DMS153 treated with DMSO at 0.1 percent for 48 hours (cell line): ENCODE results near the gene KLHL29.
"Not testable (repeated sequence)": the region's sequence is repeated elsewhere in the genome, so short reads cannot be mapped to it uniquely, and the experiment has no call there.

Source experiments
- DNase-seq: peaks from one replicate; lab custom pipeline; 2025; ENCODE audit not compliant: unreplicated experiment; lab: John Stamatoyannopoulos, UW

The KLHL29 gene

GRCh38 chr2:23384551-23385343, at the start of gene KLHL29:
KLHL29 (plus strand) TSS chr2:23385179; CDS start chr2:23562197, 177,018 bp downstream.
- DNase-seq, result peak; percentile 36

GRCh38 chr2:23335550-23335949, 49.4 kb upstream of the KLHL29 start:
- DNase-seq, result no peak

GRCh38 chr2:23342075-23342474, 42.9 kb upstream of the KLHL29 start:
- DNase-seq, result no peak

DNA sequence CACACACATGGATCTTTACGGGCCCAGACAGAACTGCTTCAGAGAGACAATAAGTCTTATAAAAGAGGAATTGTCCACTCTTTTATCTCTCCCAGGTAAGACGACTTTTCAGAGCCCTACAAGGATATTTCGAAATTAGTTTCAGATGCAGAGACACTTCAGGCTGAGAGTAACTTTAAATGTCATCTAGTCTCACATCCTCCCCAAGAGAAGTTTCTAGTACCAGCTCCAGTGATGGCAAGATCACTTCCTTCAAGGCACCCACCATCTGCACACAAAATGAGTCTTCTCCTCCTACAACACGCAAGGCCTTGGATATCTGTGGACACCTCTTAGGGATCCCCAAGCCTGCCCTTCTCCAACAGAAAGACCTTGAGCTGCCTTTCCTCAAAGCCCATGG, 39.0 kb upstream of the KLHL29 start:
- no peak for DNase-seq

- no peak for DNase-seq
These were observed 38.2 kb upstream of the KLHL29 start for GRCh38 chr2:23346781-23347180.

DNA sequence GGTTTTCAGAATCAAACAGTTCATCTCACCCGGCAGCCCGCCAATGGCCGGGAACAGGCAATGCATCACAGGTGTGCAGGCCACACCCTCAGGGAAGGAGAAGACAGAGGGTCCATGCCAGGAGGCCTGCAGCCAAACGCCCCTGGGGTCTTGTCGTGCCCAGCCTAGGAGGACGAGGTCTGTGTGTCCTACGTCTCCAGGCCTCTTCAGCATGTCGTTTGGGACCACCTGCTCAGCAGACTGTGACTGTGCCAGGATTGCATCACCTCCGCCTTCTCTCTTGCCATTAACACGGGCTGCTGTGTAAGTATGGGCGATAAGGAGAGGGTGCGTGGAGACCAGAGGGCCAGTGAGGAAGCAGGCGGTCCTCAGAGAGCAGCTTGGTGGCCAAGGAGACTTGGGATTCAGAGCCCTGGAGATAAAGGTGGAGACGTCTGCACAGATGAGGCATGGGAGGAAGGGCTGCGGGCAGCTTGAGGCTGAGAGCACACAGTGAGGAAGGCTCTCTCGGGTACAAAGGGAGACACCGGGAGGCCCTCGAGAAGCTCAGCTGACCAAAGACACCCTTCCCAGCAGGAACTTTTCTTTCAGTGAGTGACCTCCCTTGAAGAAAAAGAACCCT, 37.4 kb upstream of the KLHL29 start:
- DNase-seq, result no peak

DNA sequence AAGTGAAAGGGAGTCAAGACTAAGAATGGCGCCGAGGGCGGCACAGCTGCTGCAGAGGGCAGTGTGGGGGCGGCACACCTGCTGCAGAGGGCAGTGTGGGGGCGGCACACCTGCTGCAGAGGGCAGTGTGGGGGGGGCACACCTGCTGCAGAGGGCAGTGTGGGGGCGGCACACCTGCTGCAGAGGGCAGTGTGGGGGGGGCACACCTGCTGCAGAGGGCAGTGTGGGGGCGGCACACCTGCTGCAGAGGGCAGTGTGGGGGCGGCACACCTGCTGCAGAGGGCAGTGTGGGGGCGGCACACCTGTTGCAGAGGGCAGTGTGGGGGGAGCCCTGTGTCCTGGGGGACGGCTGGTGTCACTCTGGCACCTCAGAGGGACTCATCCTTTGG, 36.9 kb upstream of the KLHL29 start:
- not testable (repeated sequence) for DNase-seq

DNA sequence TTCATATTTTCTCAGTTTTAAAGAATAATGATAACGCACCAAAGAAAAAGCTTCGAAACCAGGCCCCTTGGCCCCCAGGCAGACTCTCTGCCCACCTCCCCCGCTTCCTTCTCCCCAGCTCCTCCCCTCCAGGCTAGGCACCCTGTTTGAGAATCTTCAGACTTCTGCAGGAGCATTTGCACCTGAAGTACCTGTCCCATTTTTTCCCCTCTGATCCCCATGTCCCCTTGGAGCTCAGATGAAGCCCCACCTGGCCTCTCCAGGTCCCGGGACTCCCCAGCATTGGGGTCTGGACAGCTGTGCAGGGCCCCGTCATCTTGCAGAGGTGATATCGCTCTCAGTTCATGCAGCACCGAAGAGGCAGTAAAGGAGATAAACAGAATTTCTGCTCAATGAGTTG, 35.5 kb upstream of the KLHL29 start:
- DNase-seq, result no peak

DNA sequence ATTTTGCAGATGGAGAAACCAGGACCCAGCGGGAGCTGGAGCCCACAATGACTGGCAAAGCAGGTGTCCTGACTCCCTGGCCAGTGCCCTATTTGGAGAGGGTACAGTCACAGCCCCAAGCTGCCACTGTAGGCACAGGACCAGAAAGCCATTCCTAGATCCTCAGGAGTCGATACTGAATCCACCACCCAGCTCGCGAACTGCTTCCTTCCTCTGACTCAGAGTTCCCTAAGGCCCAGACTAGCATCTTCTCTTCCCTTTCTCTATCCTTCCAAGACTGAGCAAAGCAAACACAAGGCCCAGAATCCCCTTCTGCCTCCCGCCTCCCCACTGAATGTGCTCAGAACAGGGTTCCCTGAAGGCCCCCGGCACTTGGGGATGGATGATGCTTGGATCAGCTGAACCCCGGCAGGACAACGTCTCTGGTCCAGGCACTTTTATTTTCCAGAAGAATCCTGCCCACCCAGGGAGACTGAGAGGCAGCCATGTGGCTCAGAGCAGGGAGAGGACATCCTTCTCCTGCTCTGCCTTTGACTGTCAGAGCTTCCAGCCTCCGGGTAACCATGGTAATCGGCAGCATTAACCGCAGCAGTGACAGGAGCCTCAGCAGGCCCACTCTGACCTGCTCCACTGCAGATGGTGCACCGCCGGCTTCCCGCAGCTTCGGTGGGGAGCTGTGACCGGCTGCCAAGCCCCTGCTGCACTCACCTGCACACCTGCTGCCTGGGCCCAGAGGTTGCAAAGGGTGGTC, 34.8 kb upstream of the KLHL29 start:
- no peak for DNase-seq

DNA sequence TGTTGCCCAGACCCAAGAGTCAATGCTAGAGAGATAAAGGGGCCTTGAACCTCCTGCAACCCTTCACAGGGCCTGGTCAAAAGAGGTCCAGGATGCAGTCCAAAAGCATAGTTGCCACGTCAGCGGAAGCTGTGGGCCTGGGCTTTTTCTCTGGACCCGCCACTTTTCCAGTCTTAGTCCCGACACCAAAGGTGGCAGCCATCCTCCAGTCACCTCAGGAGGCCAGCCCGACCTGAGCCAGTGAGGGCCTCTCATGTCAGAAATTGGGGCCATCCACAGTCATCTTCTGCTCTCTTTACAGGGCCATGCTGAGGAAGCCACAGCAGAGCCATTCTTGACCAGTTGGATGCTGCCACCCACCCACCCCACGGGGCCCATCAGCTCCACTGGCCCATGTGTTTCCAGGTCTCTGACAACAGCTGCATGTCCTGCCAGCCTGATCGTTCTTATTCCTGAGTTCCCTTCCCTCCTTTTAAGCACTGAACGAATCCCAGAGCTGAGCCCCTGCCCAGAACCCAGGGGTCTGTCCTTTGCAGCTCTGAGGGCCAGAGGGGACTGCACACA, 34.1 kb upstream of the KLHL29 start:
- DNase-seq, result no peak

GRCh38 chr2:23351388-23352141, 33.4 kb upstream of the KLHL29 start:
- DNase-seq, result peak; percentile 66

GRCh38 chr2:23354554-23354953, 30.4 kb upstream of the KLHL29 start:
- no peak for DNase-seq

- DNase-seq, result no peak
These were observed 30.0 kb upstream of the KLHL29 start for GRCh38 chr2:23355001-23355400.

GRCh38 chr2:23356711-23357110, 28.3 kb upstream of the KLHL29 start:
- no peak for DNase-seq

GRCh38 chr2:23359631-23360567, 25.1 kb upstream of the KLHL29 start:
- no peak for DNase-seq

- no peak for DNase-seq
These were observed 24.3 kb upstream of the KLHL29 start for GRCh38 chr2:23360571-23361125.

- DNase-seq, result no peak
These were observed 23.8 kb upstream of the KLHL29 start for GRCh38 chr2:23361152-23361551.

DNA sequence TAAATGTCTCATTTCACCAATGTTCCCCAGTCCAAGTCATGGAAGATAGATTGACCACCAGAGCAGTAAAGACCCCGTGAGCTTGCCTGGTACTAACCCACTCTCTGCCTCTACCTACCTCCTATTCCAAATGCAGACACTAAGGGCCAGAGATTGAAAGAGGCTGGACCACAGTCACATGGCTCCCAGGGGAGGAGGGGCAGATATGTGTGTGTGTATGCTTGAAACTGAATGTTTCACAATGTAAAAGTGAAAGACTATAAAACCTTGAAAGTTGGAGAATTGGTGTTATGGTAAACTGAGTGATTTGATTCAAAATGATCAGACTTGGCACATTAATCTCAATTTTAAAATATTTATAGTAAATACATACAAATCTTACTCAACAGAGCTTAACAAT, 21.7 kb upstream of the KLHL29 start:
- no peak for DNase-seq

- DNase-seq, result no peak
These were observed 21.1 kb upstream of the KLHL29 start for GRCh38 chr2:23363831-23364230.

- no peak for DNase-seq
These were observed 18.3 kb upstream of the KLHL29 start for GRCh38 chr2:23366720-23367119.
